Stimulated activated naive B cell treated with anti-CD40 and anti-IgM and Interleukin-4, amounts not matched to agents 10 μg/mL and 1 μg/mL and 100 μg/mL, for 72 hours (primary cell): ENCODE results near the gene EVA1C.
A peak's percentile ranks its signal among the peaks of the same experiment; 100 is the strongest.
"Not testable (repeated sequence)": the region's sequence is repeated elsewhere in the genome, so short reads cannot be mapped to it uniquely, and the experiment has no call there.

Experiments used
- ATAC-seq, 2 donors: fragments of 150-1000 bp; cut with Tn5 transposase; replicated peaks; 2 replicates each; pipeline ENCODE4 v1.10.0; 2021; ENCODE audit warnings: moderate library complexity in 1 of 2
- DNase-seq: peaks from one replicate; pipeline ENCODE4 v3.0.0; 2021
- H3K27ac Mint-ChIP-seq: one replicate; pipeline ENCODE4 v1.8.0; 2022; ENCODE audit warnings: mild to moderate bottlenecking, mixed read lengths
- H3K27me3 Mint-ChIP-seq, 2 donors: one replicate each; pipeline ENCODE4 v1.8.0; 2022; ENCODE audit warnings: mixed read lengths in 2 of 2
- H3K36me3 Mint-ChIP-seq, 2 donors: one replicate each; pipeline ENCODE4 v1.8.0; 2022; ENCODE audit warnings: mixed read lengths in 2 of 2, mild to moderate bottlenecking in 1 of 2
- H3K4me1 Mint-ChIP-seq, 2 donors: one replicate each; pipeline ENCODE4 v1.8.0; 2022; ENCODE audit warnings: mixed read lengths in 2 of 2, mild to moderate bottlenecking in 1 of 2
- H3K4me3 Mint-ChIP-seq, 2 donors: one replicate each; pipeline ENCODE4 v1.8.0; 2022; ENCODE audit warnings: mild to moderate bottlenecking in 2 of 2, mixed read lengths in 2 of 2, moderate library complexity in 1 of 2
- H3K9me3 Mint-ChIP-seq, 2 donors: one replicate each; pipeline ENCODE4 v1.8.0; 2022; ENCODE audit warnings: mixed read lengths in 2 of 2, mild to moderate bottlenecking in 1 of 2

The EVA1C gene

GRCh38 chr21:32424674-32425073, 12.2 kb downstream of the EVA1C start:
- no peak for ATAC-seq
- peaks cover 3% of the 10 kb centered on the region in 2 donors for H3K36me3 Mint-ChIP-seq

GRCh38 chr21:32425628-32426027, 13.1 kb downstream of the EVA1C start:
- peaks cover 8 to 19% of the 10 kb centered on the region in 2 donors for H3K27me3 Mint-ChIP-seq
- no peak overlapping the region for H3K27ac Mint-ChIP-seq
- no peaks in the 10 kb centered on the region for H3K4me1 Mint-ChIP-seq
- H3K36me3 Mint-ChIP-seq: peaks cover 3% of the 10 kb centered on the region in 2 donors
- H3K4me3 Mint-ChIP-seq: no peak overlapping the region
- peaks cover 8 to 11% of the 10 kb centered on the region in 2 donors for H3K9me3 Mint-ChIP-seq
- DNase-seq: no peak
- ATAC-seq: no peak

More at GRCh38 chr21:32424674-32425073, 12.2 kb downstream of the EVA1C start:
- H3K27me3 Mint-ChIP-seq: peaks cover 8 to 19% of the 10 kb centered on the region in 2 donors
- H3K4me1 Mint-ChIP-seq: no peaks in the 10 kb centered on the region
- DNase-seq: no peak
- no peak overlapping the region for H3K4me3 Mint-ChIP-seq
- peak overlapping the region; percentile 31 for H3K27ac Mint-ChIP-seq
- H3K9me3 Mint-ChIP-seq: peaks cover 5 to 7% of the 10 kb centered on the region in 2 donors

- ATAC-seq: no peak
- H3K27ac Mint-ChIP-seq: no peak overlapping the region
- H3K9me3 Mint-ChIP-seq: peaks cover 8 to 11% of the 10 kb centered on the region in 2 donors
- H3K4me3 Mint-ChIP-seq: no peak overlapping the region
- no peak for DNase-seq
- no peaks in the 10 kb centered on the region for H3K4me1 Mint-ChIP-seq
- peaks cover 8 to 19% of the 10 kb centered on the region in 2 donors for H3K27me3 Mint-ChIP-seq
- peaks cover 3% of the 10 kb centered on the region in 2 donors for H3K36me3 Mint-ChIP-seq
Observed at GRCh38 chr21:32426066-32426465, 13.6 kb downstream of the EVA1C start.

- DNase-seq (no peak), ATAC-seq (no peak)
- H3K4me3 Mint-ChIP-seq: no peak overlapping the region
- no peaks in the 10 kb centered on the region for H3K4me1 Mint-ChIP-seq
- peaks cover 3% of the 10 kb centered on the region in 2 donors for H3K36me3 Mint-ChIP-seq
- peaks cover 9 to 11% of the 10 kb centered on the region in 2 donors for H3K9me3 Mint-ChIP-seq
- no peak overlapping the region for H3K27ac Mint-ChIP-seq
- H3K27me3 Mint-ChIP-seq: peaks cover 8 to 19% of the 10 kb centered on the region in 2 donors
Observed at GRCh38 chr21:32426592-32427051, 14.1 kb downstream of the EVA1C start.

DNA sequence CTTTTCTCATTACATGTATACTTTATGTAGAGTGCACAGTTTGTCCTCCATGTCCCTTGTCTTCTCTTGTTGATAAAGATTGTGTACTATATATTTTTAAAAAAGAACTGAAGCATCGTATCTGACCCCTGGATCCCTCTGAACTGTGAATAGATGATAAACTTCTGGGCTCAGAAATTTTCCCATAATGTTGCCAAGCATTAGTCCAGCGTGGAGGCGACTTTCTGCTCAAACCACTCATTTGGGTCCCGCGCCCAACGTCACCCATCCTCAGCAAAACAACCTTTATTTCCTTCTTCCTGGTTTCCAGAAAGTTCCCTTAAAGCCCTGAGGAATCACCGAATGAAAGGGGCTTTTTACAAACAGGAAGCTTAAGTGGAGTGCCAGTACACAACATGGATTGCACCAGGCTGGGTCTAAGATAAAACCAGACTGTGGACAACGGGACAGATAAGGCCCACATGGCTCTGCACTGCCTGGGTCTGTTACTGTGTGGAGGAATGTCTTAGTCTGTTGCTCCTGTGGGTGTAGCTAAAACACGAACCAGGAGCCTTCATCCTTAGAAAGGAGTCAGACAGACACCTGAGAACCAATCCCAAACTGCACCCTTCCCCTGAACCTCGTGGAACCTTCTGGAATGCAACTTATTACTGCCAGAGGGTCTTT, 15.6 kb downstream of the EVA1C start:
- Mint-ChIP-seq H3K36me3 (no peaks in the 10 kb centered on the region), H3K4me1 (no peaks in the 10 kb centered on the region), H3K27me3 (peaks cover 8 to 19% of the 10 kb centered on the region in 2 donors), H3K27ac (no peak overlapping the region), H3K4me3 (no peak overlapping the region), H3K9me3 (peaks cover 5 to 6% of the 10 kb centered on the region in 2 donors)
- ATAC-seq: no peak
- no peak for DNase-seq

DNA sequence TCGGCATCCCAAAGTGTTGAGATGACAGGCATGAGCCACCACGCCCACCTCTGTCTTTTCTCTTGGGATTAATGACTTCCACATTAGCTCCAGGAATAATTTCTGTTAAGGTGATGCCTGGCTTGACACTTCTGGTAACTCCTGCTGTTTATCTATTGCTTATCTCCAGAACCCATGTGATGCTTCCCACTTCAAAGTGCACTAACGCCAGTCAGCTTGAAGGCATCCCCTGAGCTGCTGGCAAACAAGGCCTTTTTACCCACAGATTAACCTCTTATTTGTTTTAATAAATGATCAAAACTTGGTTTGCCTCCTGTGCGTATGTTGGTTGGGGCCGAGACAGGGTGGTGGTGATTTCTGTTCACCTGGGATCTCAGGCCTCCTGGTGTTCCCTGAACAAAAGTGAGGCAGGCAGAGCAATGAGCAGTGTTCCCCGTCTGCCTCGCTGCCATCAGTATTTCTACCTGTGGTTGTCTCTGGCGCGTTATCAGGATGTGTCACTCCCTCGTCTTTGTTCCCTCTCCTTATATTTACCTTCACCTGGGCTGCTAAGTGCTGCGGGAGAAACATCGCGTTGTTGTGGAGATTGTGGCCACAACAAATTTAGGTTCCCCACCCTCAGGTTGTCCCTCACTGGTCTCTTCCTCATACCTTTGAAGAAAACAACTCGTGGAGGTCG, 20.6 kb downstream of the EVA1C start:
- peaks cover 11 to 15% of the 10 kb centered on the region in 2 donors for H3K27me3 Mint-ChIP-seq
- not testable (repeated sequence) for H3K36me3 Mint-ChIP-seq, H3K4me1 Mint-ChIP-seq, DNase-seq, H3K9me3 Mint-ChIP-seq, H3K27ac Mint-ChIP-seq, ATAC-seq, H3K4me3 Mint-ChIP-seq

GRCh38 chr21:32437729-32438128, 25.2 kb downstream of the EVA1C start:
- peaks cover 0 to 5% of the 10 kb centered on the region in 2 donors for H3K4me1 Mint-ChIP-seq
- no peaks in the 10 kb centered on the region for H3K36me3 Mint-ChIP-seq
- peaks cover 15 to 32% of the 10 kb centered on the region in 2 donors for H3K27me3 Mint-ChIP-seq
- no peak overlapping the region for H3K27ac Mint-ChIP-seq
- no peak for DNase-seq
- no peak for ATAC-seq
- H3K4me3 Mint-ChIP-seq: no peak overlapping the region
- no peaks in the 10 kb centered on the region for H3K9me3 Mint-ChIP-seq

GRCh38 chr21:32442566-32443318, 30.2 kb downstream of the EVA1C start:
- no peak for ATAC-seq
- H3K27ac Mint-ChIP-seq: no peak overlapping the region
- peaks cover 6% of the 10 kb centered on the region in 2 donors for H3K9me3 Mint-ChIP-seq
- no peak overlapping the region for H3K4me3 Mint-ChIP-seq
- no peaks in the 10 kb centered on the region for H3K4me1 Mint-ChIP-seq
- H3K27me3 Mint-ChIP-seq: peaks cover 13 to 21% of the 10 kb centered on the region in 2 donors
- DNase-seq: no peak
- peaks cover 0 to 4% of the 10 kb centered on the region in 2 donors for H3K36me3 Mint-ChIP-seq

GRCh38 chr21:32445101-32445500, 32.6 kb downstream of the EVA1C start:
- H3K4me3 Mint-ChIP-seq: no peak overlapping the region
- H3K9me3 Mint-ChIP-seq: peaks cover 6% of the 10 kb centered on the region in 2 donors
- H3K4me1 Mint-ChIP-seq: no peaks in the 10 kb centered on the region
- H3K36me3 Mint-ChIP-seq: peaks cover 0 to 4% of the 10 kb centered on the region in 2 donors
- no peak for DNase-seq
- H3K27ac Mint-ChIP-seq: no peak overlapping the region
- no peak for ATAC-seq
- H3K27me3 Mint-ChIP-seq: peaks cover 7 to 9% of the 10 kb centered on the region in 2 donors

- H3K4me1 Mint-ChIP-seq, H3K4me3 Mint-ChIP-seq, H3K36me3 Mint-ChIP-seq, H3K9me3 Mint-ChIP-seq, H3K27ac Mint-ChIP-seq, ATAC-seq, DNase-seq, H3K27me3 Mint-ChIP-seq: not testable (repeated sequence)
Observed at GRCh38 chr21:32446440-32446839, 33.9 kb downstream of the EVA1C start.

DNA sequence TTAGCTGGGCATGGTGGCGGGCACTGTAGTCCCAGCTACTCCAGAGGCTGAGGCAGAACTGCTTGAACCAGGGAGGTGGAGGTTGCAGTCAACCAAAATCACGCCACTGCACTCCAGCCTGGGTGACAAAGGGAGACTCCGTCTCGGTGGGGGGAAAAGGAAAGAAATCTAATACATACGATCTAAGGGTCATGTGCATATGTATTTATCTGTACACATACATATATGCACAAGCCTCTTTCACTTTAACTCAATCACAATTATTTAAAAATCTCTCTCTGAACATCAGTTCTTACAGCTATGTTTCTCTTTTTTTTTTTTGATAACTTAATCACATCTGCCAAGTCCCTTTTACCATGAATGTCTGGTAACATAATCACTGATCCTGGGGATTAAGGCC, 34.7 kb downstream of the EVA1C start:
- H3K4me3 Mint-ChIP-seq: no peak overlapping the region
- ATAC-seq (no peak), DNase-seq (no peak)
- H3K36me3 Mint-ChIP-seq: peaks cover 0 to 4% of the 10 kb centered on the region in 2 donors
- H3K27ac Mint-ChIP-seq: no peak overlapping the region
- H3K9me3 Mint-ChIP-seq: peaks cover 6% of the 10 kb centered on the region in 2 donors
- H3K4me1 Mint-ChIP-seq: no peaks in the 10 kb centered on the region
- H3K27me3 Mint-ChIP-seq: peaks cover 0 to 9% of the 10 kb centered on the region in 2 donors

GRCh38 chr21:32448803-32449594, 36.5 kb downstream of the EVA1C start:
- Mint-ChIP-seq H3K27me3 (peaks cover 0 to 9% of the 10 kb centered on the region in 2 donors), H3K4me3 (no peak overlapping the region), H3K36me3 (peaks cover 0 to 1% of the 10 kb centered on the region in 2 donors), H3K4me1 (no peaks in the 10 kb centered on the region), H3K27ac (no peak overlapping the region), H3K9me3 (peaks cover 2 to 3% of the 10 kb centered on the region in 2 donors)
- no peak for DNase-seq
- no peak for ATAC-seq

DNA sequence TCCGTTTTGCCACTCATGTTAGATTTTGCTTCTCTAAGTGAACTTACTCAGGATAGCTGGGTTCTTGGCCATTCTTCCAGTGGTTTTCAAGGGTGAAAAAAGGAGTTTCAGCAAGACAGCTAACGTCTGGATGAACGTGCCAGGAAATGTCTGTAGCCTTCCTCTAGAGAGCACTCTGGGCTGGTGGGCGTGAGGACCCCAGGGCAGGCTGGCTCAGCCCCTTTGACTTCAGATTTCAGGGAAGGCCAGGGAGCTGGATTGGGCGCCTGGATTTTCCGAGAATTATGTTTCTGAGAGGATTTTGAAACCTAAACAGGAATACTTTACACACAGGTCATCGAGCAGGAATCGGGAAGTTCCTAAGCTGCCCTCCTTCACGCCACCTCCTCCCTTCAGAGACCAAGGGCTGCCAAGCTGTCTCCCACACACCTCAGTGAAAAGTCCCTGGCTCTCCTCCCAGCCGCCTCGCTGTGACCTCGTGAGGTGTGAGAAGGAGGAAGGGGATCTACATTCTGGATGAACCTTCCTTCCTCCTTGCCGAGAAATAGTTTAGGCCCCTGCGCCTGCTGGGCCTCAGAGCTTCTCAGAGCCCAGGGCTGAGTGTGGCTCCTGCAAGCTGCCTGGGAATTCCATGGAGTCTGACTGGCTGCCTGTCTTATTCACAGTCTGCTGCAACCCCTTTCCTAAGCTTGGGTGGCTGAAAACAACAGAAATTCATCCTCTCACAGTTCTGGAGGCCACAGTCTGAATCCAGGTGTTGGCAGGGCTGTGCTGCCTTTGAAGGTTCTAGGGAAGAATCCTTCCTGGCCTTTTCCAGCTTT, 38.6 kb downstream of the EVA1C start:
- not testable (repeated sequence) for ATAC-seq, H3K27ac Mint-ChIP-seq, H3K36me3 Mint-ChIP-seq, H3K27me3 Mint-ChIP-seq, H3K4me1 Mint-ChIP-seq, H3K9me3 Mint-ChIP-seq, H3K4me3 Mint-ChIP-seq, DNase-seq
